ENCODE data around the gene MXI1.
"Not testable (repeated sequence)": the region's sequence is repeated elsewhere in the genome, so short reads cannot be mapped to it uniquely, and the experiment has no call there.

Gene MXI1

DNA sequence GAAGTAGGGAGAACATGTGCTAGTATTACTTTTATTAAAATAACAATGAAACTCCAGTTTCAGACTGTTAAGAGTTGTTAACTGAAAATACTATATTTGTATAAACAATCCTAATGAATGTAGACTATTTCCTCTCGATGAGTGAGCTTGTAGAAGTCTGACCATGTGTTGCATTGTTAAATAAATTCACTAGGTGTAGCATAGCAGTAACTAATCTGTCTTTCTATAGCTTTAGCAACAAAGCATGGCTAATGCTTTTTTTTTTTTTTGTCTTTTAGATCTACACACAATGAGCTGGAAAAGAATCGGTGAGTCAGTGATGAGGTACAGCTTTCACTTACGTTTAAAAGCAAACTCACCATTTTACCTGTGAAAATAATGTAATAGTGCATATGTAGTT is 37.1 kb downstream of the MXI1 start:
- no peak for DNase-seq

DNA sequence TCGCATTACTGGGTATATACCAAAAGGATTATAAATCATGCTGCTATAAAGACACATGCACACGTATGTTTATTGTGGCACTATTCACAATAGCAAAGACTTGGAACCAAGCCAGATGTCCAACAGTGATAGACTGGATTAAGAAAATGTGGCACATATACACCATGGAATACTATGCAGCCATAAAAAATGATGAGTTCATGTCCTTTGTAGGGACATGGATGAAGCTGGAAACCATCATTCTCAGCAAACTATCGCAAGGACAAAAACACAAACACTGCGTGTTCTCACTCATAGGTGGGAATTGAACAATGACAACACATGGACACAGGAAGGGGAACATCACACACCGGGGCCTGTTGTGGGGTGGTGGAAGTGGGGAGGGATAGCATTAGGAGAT is 40.4 kb downstream of the MXI1 start:
- DNase-seq = not testable (repeated sequence)

DNA sequence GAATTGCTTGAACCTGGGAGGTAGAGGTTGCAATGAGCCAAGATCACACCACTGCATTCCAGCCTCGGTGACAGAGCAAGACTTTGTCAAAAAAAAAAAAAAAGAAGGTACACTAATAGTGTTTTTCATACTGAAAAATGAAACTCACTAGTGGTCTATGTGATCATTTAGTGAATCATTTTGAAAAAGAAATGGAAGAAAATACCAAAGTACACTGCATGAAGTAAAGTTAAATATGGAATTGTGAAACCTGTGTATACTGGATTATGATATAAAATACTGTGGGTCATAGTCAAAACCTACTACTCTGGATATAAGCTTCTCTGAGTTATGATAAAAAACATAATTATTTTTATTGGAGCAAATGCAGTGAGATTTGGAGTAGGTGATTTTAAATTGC is 42.1 kb downstream of the MXI1 start:
- DNase-seq = not testable (repeated sequence)

DNA sequence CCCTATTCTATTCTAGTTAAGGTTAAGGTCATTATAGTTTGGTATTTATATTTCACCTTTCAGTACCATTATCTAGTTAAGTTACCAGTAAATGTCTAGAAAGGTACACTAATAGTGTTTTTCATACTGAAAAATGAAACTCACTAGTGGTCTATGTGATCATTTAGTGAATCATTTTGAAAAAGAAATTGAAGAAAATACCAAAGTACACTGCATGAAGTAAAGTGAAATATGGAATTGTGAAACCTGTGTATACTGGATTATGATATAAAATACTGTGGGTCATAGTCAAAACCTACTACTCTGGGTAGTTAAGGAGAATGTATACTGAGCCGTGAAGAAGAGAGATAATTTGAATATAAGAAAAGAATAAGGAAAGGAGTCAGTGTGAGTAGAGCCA is 44.0 kb downstream of the MXI1 start:
- DNase-seq = not testable (repeated sequence)

DNA sequence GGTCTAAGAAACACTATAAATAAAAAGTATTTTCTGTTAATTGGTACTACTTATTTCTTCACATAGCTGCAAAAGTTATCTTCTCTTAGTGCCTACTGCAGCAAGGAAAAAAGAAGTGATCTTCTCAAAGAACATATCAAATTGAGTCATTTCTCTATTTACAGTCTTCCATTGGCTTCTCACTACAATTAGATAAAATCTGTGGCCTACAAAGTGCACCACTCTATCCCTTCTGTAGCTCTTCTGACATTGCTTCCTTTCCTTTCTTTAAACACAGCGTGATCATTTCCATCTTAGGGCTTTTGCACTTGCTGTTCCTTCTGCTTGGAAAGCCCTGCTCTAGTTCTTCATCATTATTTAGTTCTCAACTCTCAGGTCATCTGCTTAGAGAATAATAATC is 44.7 kb downstream of the MXI1 start:
- no peak for DNase-seq

DNA sequence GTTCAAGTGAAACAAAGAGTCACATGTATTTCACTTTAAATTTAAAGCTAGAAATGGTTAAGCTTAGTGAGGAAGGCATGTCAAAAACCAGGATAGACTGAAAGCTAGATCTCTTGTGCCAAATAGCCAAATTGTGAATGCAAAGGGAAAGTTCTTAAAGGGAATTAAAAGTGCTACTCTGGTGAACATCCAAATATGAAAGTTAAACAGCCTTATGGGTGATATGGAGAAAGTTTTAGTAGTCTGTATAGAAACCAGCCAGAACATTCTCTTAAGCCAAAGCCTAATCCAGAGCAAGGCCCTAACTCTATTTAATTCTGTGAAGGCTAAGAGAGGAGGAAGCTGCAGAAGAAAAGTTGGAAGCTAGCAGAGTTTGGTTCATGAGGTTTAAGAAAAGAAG is 47.1 kb downstream of the MXI1 start:
- DNase-seq = no peak

DNA sequence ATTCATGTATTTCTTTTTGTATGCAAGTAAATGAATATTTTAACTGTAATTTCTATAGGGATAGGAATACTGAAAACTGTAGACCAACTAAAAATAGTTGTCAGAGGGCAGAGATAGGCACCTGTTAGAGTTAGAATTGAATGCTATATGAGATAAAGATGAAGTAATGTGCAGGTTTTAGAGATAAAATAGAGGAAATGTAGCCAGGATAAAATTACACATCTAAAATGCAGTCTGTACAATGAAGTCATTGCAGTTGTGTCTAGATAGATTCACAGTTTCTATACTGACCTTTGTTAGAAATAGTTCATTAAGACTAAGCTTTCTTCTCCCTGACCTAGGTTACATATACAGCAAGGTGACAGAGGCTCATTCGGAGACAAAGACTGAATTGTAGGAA is 51.1 kb downstream of the MXI1 start:
- DNase-seq = no peak

DNA sequence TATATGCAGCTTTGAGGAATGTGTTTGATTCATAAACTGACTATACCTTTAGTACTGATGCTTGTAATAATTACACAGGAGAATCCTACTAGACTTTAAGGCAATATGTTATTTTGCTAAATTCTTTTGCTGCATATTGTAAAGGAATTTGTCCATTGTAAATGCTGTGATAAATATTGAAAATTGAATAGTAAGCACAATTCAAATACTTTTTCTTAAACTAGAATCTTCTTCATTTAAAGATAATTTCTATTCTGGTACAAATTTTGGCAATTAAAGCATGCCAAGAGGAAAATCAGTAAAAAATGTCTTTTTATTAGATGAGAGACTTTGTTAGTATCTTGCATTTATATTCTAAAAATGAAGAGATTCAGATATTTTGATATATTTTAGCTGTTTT is 51.9 kb downstream of the MXI1 start:
- DNase-seq = no peak

DNA sequence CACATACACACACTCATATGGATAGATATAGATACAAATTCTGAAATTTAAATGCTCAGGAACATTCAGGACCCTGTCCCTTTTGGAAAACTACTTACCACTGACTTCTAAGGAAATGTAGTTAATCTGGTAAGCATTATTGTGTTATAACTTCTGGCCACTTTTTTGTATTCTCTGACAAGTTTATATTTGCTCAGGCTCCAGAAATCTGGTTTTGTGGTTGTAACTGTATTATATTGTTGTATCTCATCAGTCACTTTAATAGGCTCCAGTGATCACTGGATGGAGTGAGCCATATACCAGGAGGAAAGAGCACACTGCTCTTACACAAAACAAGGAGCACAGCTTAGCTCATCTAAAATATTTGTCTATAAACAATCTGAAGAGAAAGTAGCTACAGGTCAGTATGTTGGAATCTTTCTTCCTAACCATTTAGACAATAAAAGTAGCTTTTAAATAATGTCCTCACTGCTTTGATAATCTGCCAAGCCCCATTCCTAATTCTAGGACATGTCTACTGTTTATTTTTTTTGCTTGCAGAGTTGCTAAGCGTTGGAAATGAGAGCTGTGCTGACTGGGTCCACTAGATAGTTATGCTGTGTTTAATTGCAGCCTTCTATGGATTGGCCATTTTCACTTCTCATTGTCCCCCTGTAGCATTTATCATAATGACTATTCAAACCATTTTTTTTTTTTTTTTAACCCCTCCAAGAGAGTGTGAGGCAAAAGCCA is 53.5 kb downstream of the MXI1 start:
- DNase-seq = no peak

DNA sequence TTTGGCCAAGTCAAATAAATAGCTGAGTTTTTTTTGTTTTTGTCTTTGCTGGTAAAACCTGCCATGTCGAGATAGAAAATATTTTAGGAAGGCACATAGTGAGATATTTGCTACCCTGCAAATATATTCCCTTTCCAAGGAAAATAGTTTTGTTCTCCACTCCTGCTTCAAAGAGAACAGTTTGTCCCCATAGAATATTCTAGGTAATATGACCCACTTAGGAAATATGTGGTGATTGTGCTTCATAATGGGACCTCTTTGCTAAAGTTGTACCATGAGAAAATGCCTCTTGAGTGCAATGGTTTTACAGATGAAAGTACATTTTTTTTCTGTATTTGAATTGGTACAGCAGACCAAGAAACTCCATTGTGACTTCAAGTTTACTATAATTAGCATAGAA is 55.8 kb downstream of the MXI1 start:
- no peak for DNase-seq

DNA sequence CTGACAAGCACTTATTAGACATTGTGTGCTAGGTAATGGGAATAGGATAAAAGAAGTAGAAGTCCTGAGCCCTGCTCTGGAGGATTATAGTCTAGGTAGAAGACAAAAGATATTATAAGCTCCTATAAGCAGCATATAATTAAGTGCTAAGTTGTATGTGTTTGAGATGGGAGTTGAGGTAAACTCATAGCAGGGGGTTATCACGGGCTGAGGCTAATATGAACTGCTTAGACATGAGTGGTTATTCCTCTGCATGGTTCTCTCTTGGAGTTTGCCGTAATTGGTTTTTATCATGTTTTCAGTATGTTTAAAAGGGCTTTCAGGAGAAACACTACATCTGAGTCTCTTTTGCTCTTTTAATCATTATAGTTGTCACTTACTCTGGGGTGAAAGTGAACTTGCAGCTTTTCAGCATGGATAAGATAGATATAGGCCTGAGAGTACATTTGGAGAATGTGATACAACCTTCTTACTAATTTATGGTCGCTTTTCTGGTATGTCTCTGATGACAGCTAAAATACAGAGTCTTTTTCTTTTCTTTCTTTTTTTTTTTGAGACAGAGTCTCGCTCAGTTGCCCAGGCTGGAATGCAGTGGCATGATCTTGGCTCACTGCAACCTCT is 58.3 kb downstream of the MXI1 start:
- DNase-seq = no peak

DNA sequence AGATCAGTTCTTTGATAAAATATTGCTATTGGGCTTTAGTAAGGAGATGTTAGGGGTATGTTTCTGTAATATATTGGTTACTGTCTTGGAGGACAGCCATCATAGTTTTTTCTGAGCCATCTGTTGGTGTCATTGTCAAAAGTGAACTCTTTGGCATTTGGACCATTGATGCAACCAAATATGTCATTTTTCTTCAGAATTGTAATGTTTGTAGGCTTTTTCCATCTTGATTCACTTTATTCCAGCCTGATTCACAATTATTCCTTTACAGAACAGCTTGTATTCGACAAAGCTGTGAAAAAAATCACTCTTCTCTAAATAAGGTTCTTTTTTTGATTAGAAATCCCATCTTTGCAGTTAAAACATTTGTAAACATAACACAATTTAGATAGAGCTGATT is 59.9 kb downstream of the MXI1 start:
- no peak for DNase-seq

DNA sequence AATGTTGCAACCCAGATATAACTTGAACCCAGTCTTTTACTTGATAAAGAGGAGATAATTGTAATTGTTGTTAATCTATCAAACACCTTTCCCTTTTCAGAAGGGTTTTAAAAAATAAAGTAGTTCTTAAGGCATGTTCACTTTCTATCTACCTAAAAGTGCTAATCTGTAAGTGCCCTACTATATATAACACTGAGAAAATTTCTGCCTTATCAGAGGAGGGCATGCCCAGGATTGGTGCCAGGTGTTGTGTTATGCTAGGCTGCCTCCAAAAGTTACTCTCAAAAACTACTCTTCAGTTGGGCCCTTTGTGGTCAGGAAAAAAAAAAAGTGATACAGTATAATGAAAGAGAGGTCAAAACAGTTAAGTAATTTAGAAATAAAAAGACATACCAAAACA is 61.0 kb downstream of the MXI1 start:
- no peak for DNase-seq

DNA sequence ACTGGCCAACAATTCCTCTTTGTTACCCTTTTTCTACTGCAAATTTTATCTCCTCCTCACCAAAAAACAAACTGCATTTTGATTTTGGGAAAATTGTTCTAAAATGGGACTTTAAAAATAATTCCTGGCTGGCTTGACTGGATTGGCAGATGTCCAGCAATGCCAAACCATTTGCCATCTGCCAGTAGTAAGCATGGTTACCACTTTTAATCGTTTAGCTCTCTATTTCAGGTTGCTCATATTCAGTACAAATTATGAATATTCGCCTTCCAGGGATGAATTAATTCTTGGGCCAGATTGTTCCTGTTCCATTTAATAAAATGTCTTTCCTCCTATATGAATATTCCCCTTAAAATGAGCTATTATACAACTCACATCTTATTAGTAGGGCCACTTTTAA is 61.6 kb downstream of the MXI1 start:
- no peak for DNase-seq

DNA sequence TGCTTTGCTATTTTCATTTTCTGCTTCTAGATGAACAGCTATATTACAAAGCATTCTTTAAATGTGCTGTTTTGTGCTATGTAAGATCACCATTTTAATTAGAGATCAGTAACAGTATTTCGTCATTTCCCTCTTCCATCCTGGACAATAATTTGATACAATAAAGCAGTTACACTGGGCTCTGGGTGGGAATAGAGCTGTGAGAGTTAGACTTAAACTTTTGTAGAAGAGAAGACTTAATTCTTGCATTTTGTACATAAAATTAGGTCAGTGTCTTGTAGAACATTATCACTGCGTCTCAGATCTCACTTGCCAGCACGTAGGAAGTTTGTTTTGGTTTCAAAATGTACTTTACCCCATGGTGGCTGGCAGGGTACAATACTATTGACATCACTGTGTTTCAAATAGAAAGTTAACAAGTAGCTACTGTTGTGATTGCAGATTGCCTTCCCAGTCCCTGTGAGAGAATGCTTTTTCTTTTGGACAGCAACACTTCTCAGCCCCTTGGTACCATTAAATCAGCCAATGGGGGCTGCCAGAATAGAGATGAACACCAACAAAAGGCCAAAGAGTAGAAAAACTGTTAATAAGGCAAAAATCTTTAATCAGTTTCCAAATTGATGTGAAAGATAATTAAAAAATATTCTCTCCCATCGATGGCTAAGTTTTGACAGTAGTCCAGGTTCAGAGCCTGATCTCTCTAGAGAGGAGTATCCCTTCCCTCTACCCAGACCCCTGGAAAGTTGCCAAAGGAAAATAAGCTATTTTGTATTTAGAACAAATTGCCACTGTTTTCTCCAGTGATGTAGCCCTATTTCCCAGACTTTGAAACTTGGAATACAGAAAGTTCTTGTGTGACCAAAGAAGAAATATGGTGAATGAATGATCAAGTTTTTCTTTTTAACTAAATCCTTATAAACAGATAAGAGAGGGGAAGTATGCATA is 62.2 kb downstream of the MXI1 start:
- no peak for DNase-seq

DNA sequence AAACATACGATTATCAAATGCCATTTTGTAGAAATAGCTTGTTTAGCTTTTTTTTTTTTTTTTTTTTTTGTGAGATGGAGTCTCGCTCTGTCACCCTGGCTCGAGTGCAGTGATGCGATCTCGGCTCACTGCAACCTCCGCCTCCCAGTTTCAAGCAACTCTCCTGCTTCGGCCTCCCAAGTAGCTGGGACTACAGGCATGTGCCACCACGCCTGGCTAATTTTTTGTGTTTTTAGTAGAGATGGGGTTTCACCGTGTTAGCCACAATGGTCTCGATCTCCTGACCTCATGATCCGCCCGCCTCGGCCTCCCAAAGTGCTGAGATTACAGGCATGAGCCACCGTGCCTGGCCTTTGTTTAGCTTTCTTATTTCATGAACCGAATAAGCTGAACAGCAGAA is 65.6 kb downstream of the MXI1 start:
- not testable (repeated sequence) for DNase-seq

DNA sequence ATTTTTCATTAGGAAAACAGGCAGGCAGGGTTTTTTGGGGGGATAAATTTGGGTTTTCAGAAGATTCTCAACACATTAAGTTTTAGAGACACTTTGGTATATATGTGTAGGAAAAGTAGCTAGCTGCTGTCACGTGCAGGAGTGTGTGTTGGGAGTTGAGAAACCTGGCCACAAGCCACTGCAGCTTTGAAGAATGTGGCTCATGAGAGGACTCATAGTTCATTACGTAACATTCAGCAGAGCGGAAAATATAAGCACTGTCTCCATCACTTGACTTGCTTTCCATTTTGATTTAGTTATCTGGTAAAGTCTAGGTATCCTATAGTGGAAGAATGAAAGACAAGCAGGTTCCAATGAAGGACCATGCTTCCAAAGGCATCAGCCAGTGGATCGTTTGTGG is 66.1 kb downstream of the MXI1 start:
- peak; percentile 37 for DNase-seq

DNA sequence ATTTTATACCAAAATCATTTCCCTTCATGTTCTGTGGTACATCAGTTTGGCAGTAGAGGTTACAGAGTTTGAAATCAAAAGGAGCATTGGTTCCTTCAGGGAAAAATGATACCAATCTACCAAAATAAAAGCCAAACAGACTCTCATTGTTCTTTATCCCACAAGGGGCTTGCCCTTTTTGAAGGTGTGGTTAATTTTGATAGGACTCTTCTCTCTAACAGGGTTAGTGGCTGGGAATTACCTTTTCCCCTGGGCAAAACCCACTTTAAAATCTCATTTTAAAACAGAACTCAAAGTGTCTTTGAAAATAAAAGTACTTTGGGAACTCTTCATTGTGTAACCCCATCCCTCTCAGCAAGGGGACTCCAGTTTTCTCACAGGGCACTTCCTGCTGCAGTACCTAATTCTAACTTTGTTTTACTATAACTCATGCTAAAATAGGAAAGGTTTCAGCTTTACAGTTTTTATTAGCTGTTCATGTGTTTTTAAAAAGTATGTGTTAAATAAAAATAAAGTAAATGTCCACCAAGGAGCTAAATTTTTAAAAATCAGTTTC is 66.7 kb downstream of the MXI1 start:
- no peak for DNase-seq

DNA sequence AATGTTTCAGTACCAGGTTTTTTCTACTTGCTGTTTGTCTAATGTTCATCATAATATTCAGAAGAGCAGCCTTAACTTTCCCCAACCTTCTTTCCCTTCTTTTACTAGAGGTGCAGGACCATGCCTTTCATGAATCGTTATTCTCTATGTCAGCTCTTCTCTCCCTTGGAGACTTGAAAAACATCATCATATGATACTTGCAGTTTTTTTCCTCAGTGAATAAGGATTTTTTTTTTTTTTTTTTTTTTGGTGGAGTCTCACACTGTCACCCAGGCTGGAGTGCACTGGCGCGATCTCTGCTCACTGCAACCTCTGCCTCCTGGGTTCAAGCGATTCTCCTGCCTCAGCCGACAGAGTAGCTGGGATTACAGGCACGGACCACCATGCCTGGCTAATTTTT is 67.2 kb downstream of the MXI1 start:
- no peak for DNase-seq

DNA sequence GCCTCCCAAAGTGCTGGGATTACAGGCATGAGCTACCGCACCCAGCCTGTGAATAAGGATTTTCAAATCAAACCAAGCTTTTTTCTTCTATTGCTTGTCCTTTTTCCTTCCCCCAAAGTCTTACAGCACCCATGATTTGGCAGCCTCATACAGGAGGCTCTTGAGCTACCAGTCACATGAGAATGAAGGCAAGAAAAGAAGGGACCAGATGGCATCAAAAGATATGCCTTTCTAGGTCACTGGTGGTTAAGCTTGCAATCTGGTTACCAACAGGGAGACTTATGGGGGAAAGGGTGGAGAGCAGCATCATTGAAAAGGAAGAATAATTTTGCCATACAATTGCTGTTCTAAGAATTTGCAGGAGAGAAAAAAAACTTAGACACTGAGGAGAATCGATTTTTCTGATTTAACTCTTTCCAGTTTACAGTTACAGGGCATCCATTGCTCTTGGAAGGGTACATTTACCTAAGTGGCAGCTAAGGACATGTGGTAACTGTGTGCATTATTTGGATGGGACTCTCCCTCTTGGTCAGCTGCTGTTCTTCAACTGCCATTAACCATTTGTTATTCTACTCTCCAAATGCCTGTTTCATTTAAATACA is 67.8 kb downstream of the MXI1 start:
- DNase-seq = no peak

DNA sequence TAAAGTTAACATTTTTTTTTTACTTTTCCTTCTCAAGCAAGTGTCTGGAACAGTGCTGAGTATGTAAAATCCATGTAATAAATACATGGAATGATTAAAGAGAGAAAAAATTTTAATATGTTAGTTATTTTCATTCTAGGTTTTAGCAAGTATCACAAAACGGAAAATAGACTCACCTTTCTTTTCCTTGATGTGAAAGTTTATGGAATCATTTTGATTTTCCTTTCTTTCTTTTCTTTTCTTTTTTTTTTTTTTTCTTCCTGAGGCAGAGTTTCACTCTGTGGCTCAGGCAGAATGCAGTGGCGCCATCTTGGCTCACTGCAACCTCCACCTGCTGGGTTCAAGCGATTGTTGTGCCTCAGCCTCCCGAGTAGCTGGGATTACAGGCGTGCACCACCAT is 69.2 kb downstream of the MXI1 start:
- no peak for DNase-seq

DNA sequence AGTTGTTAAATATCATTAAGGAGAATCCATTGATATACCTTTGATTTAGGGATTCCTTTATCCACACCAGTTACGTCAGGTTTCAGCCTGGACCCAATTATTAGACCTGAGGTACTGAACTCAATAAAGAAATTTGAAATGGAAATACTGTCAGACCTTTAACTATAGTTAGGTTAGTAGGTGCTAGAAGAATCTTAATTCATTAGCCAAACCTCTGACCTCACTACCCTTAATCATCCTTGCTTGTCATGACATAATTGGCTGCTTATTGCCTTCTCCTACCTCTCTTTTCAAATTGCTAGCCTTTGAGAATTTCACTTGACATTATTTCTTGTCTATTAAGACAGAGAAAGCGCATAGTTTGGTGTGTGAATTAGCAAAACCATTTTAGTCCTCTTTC is 70.2 kb downstream of the MXI1 start:
- DNase-seq = no peak
